DOHH2 (cell line): ENCODE measurements around the gene HTR2A.
"Not testable (repeated sequence)": the region's sequence is repeated elsewhere in the genome, so short reads cannot be mapped to it uniquely, and the experiment has no call there.

ENCODE experiments used
- EZH2phosphoT487 ChIP-seq: fragments of 200-600 bp; sonication (generic); IDR thresholded peaks from 2 replicates; pipeline ENCODE4 v1.6.1; 2017; ENCODE audit warnings: borderline replicate concordance, mild to moderate bottlenecking, antibody characterized with exemption, low read length, moderate library complexity, mixed read lengths
- TF ChIP-seq, protein P1 (sequence below): fragments of 200-600 bp; sonication (generic); IDR thresholded peaks from one replicate; pipeline ENCODE4 v1.5.1; 2014; ENCODE audit warnings: antibody characterized with exemption, mild to moderate bottlenecking, low read depth, low read length; ENCODE audit not compliant: poor library complexity, severe bottlenecking

DNA sequence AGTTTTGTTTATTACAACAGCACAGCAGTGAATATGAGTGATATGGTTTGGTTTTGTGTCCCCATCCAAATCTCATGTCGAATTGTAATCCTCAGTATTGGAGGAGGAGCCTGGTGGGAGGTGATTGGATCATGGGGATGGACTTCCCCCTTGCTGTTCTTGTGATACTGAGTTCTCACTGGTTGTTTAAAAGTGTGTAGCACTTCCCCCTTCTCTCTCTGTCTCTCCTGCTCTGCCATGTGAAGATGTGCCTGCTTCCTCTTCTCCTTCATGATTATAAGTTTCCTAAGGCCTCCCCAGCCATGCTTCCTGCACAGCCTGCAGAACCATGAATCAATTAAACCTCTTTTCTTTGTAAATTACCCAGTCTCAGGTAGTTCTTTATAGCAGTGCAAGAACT lies 91.9 kb downstream of the HTR2A start:
- TF ChIP-seq, protein P1, sequence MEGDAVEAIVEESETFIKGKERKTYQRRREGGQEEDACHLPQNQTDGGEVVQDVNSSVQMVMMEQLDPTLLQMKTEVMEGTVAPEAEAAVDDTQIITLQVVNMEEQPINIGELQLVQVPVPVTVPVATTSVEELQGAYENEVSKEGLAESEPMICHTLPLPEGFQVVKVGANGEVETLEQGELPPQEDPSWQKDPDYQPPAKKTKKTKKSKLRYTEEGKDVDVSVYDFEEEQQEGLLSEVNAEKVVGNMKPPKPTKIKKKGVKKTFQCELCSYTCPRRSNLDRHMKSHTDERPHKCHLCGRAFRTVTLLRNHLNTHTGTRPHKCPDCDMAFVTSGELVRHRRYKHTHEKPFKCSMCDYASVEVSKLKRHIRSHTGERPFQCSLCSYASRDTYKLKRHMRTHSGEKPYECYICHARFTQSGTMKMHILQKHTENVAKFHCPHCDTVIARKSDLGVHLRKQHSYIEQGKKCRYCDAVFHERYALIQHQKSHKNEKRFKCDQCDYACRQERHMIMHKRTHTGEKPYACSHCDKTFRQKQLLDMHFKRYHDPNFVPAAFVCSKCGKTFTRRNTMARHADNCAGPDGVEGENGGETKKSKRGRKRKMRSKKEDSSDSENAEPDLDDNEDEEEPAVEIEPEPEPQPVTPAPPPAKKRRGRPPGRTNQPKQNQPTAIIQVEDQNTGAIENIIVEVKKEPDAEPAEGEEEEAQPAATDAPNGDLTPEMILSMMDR = not testable (repeated sequence)
- not testable (repeated sequence) for TF ChIP-seq EZH2phosphoT487
